PC-3 (cell line): Measurements from ENCODE around the gene SLC27A4. TPM values are rescaled to one million over a fixed set of nuclear protein-coding genes. Genes with fewer than 3 reads are reported as not detected.

ENCODE experiments used
- ATAC-seq: fragments of 200-7000 bp; cut with Tn5 transposase; 2 replicates; pipeline ENCODE4 v1.9.1; 2020; ENCODE audit warnings: mild to moderate bottlenecking, moderate library complexity
- BruUV-seq: library from RNA; stranded (reverse); fragments of 400-500 nt; replicated peaks from 2 replicates; lab custom pipeline; 2021; lab: Mats Ljungman, UMichigan
- CTCF ChIA-PET: fragments of 300-600 bp; sonication (Branson Sonifier 250); formaldehyde crosslinking; loops from one replicate; lab custom pipeline; 2022; ENCODE audit warnings: antibody characterized with exemption; lab: Charles Lee
- POLR2A ChIA-PET: fragments of 300-600 bp; sonication (Branson Sonifier 250); formaldehyde crosslinking; loops from one replicate; lab custom pipeline; 2022; ENCODE audit warnings: antibody characterized with exemption; ENCODE audit not compliant: unreplicated experiment; lab: Charles Lee
- DNase-seq: peaks from one replicate; pipeline ENCODE4 v3.0.0-alpha.2; 2015
- H2AFZ ChIP-seq: fragments of 300-600 bp; sonication (generic); 2 replicates; pipeline ENCODE4 v1.6.0; 2016; ENCODE audit warnings: antibody characterized with exemption, low read length
- H3F3A ChIP-seq: fragments of 300-600 bp; sonication (generic); one replicate; pipeline ENCODE4 v1.6.0; 2017; ENCODE audit warnings: antibody characterized with exemption, low read length, control low read depth, mild to moderate bottlenecking; ENCODE audit not compliant: unreplicated experiment
- H3K27ac ChIP-seq: fragments of 300-600 bp; sonication (generic); 2 replicates; pipeline ENCODE4 v1.5.1; 2016; ENCODE audit warnings: mild to moderate bottlenecking, low read length
- H3K27me3 ChIP-seq: fragments of 300-600 bp; sonication (generic); 2 replicates; pipeline ENCODE4 v1.6.1; 2016; ENCODE audit warnings: low read length, mixed read lengths
- H3K36me3 ChIP-seq: fragments of 300-600 bp; sonication (generic); 2 replicates; pipeline ENCODE4 v1.6.1; 2016; ENCODE audit warnings: low read depth, mixed run types, low read length, mixed read lengths
- H3K4me1 ChIP-seq: fragments of 300-600 bp; sonication (generic); 2 replicates; pipeline ENCODE4 v1.5.1; 2016; ENCODE audit warnings: low read length; ENCODE audit not compliant: insufficient read depth
- H3K4me2 ChIP-seq: fragments of 300-600 bp; sonication (generic); 2 replicates; pipeline ENCODE4 v1.6.0; 2016; ENCODE audit warnings: low read length
- H3K4me3 ChIP-seq: fragments of 300-600 bp; sonication (generic); 2 replicates; pipeline ENCODE4 v1.5.1; 2016; ENCODE audit warnings: mild to moderate bottlenecking, low read length, mixed read lengths
- H3K79me2 ChIP-seq: fragments of 300-600 bp; sonication (generic); 2 replicates; pipeline ENCODE4 v1.6.1; 2017; ENCODE audit warnings: low read length, mixed read lengths
- H3K9ac ChIP-seq: fragments of 300-600 bp; sonication (generic); 2 replicates; pipeline ENCODE4 v1.6.0; 2016; ENCODE audit warnings: mild to moderate bottlenecking, low read length
- H3K9me2 ChIP-seq: fragments of 300-600 bp; sonication (generic); replicated peaks from 2 replicates; pipeline ENCODE4 v1.6.1; 2016; ENCODE audit warnings: mixed run types, low read length, mixed read lengths
- H3K9me3 ChIP-seq: fragments of 300-600 bp; sonication (generic); 2 replicates; pipeline ENCODE4 v1.6.1; 2016; ENCODE audit warnings: low read length, mixed read lengths
- H4K20me1 ChIP-seq: fragments of 300-600 bp; sonication (generic); 2 replicates; pipeline ENCODE4 v1.6.1; 2016; ENCODE audit warnings: low read length, mixed read lengths
- CTCF ChIP-seq: fragments of 300-600 bp; sonication (generic); conservative IDR thresholded peaks from 2 replicates; pipeline ENCODE4 v1.5.1; 2017; ENCODE audit warnings: antibody characterized with exemption, low read depth, mild to moderate bottlenecking, low read length
- EZH2 ChIP-seq: fragments of 300-600 bp; sonication (generic); IDR thresholded peaks from one replicate; pipeline ENCODE4 v1.6.1; 2017; ENCODE audit warnings: antibody characterized with exemption, mild to moderate bottlenecking, low read length; ENCODE audit not compliant: unreplicated experiment
- EZH2phosphoT487 ChIP-seq: fragments of 300-600 bp; sonication (generic); IDR thresholded peaks from 2 replicates; pipeline ENCODE4 v1.6.1; 2018; ENCODE audit warnings: mild to moderate bottlenecking, antibody characterized with exemption, low read length, borderline replicate concordance
- intact Hi-C: fragments of 100-400 bp; cut with micrococcal nuclease; formaldehyde crosslinking; loops from 2 replicates; pipeline ENCODE4 v1.9.0; 2023
- total RNA-seq: library from RNA; depleted of rRNA; stranded (reverse); fragments of >200 nt; gene quantifications from 2 replicates; pipeline ENCODE4 v1.2.3, GENCODE V29; 2014

Gene SLC27A4
- total RNA-seq, 1 experiment from 2014 or later: 39.1 TPM

DNA sequence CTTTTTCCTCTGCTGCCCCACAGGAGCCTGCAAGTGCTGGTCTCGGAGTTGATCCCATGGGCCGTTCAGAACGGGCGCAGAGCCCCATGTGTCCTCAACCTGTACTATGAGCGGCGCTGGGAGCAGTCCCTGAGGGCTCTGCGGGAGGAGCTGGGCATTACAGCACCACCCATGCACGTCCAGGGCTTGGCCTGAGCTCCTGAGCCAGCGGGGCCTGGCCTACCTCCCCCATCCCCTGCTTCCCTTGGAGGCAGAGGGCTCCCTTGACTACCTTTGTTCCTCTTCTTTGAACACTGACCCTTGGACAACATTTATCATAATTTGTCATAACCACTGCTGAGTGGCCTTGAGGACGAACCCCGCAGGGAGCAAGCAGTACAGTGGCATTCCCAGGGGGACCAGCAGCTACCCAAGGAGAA is 6.9 kb upstream of the SLC27A4 start:
- intact Hi-C loops: no loop called here
- no TSS peak for BruUV-seq
- Histone ChIP-seq H4K20me1 (no peaks in the 10 kb centered on the region), H3K36me3 (no peaks in the 10 kb centered on the region), H3K27ac (no peak overlapping the region), H3K4me1 (no peaks in the 10 kb centered on the region), H2AFZ (no peak overlapping the region), H3K9me3 (no peaks in the 10 kb centered on the region), H3K4me2 (no peak overlapping the region), H3K9ac (no peak overlapping the region), H3F3A (no peaks in the 10 kb centered on the region), H3K4me3 (no peak overlapping the region), H3K9me2 (no peaks in the 10 kb centered on the region), H3K79me2 (no peaks in the 10 kb centered on the region), H3K27me3 (no peaks in the 10 kb centered on the region)
- TF ChIP-seq EZH2: no peak
- ChIA-PET POLR2A (no interaction called here), CTCF (no interaction called here)
- no peak for DNase-seq
- no peak for ATAC-seq

DNA sequence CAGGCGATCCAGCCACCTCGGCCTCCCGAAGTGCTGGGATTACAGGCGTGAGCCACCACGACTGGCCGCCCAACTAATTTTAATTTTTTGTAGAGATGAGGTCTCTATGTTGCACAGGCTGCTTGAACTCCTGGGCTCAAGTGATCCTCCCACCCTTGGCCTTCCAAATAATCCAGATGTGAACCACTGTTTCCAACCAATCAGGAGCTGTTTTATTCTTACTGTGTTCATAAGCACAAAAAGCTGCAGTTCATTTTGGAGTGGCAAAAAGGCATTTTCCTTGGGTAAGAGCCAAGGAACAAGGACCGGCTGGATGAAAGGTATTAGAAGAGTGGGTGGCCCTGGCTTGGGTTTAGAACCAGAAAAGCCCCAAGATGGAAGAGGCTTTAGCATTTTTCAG is 5.2 kb upstream of the SLC27A4 start:
- no peak overlapping the region for H3K4me3 ChIP-seq
- H2AFZ ChIP-seq: no peak overlapping the region
- no peak overlapping the region for H3K27ac ChIP-seq
- H3K4me1 ChIP-seq: no peaks in the 10 kb centered on the region
- TF ChIP-seq EZH2phosphoT487: no peak
- no peak for TF ChIP-seq CTCF
- TF ChIP-seq EZH2: no peak
- H3K27me3 ChIP-seq: no peaks in the 10 kb centered on the region
- H3K79me2 ChIP-seq: no peaks in the 10 kb centered on the region
- POLR2A ChIA-PET: no interaction called here
- no peak overlapping the region for H3K9ac ChIP-seq
- ATAC-seq (no peak), DNase-seq (no peak)
- intact Hi-C loops: no loop called here
- H3K9me3 ChIP-seq: no peaks in the 10 kb centered on the region
- H3F3A ChIP-seq: no peaks in the 10 kb centered on the region
- CTCF ChIA-PET: no interaction called here
- no peaks in the 10 kb centered on the region for H3K36me3 ChIP-seq
- no peak overlapping the region for H3K4me2 ChIP-seq
- no TSS peak for BruUV-seq
- H3K9me2 ChIP-seq: no peaks in the 10 kb centered on the region
- no peaks in the 10 kb centered on the region for H4K20me1 ChIP-seq

DNA sequence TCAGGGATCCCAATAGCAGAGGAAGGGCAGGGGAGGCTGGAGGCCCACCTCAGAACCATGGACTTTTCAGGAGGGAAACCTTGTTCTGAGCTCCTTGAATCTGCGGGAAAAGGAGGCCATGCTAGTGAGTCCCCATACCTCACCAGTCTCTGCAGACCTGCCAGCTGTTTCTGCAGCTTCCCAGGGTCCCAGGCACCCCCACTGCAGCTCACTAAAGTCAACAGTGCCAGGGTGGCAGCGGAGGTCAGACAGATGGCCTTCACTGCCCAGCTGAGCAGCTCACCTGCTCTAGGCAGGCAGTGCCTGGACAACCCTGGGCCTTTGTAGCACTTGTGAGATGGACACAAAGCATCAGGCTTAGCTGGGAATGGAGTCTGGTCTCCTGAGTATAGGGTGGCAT is 4.4 kb upstream of the SLC27A4 start:
- no peaks in the 10 kb centered on the region for H3K27me3 ChIP-seq
- H3K4me2 ChIP-seq: no peak overlapping the region
- no peaks in the 10 kb centered on the region for H4K20me1 ChIP-seq
- no peak for TF ChIP-seq EZH2phosphoT487
- no peak for TF ChIP-seq EZH2
- no peak for TF ChIP-seq CTCF
- intact Hi-C loops: no loop called here
- H3K27ac ChIP-seq: no peak overlapping the region
- no peaks in the 10 kb centered on the region for H3K9me2 ChIP-seq
- POLR2A ChIA-PET: no interaction called here
- H3K4me1 ChIP-seq: no peaks in the 10 kb centered on the region
- no peaks in the 10 kb centered on the region for H3K9me3 ChIP-seq
- no peaks in the 10 kb centered on the region for H3K36me3 ChIP-seq
- BruUV-seq: no TSS peak
- H3K79me2 ChIP-seq: no peaks in the 10 kb centered on the region
- no peak overlapping the region for H2AFZ ChIP-seq
- H3F3A ChIP-seq: no peaks in the 10 kb centered on the region
- ATAC-seq: no peak
- no peak overlapping the region for H3K9ac ChIP-seq
- CTCF ChIA-PET: interaction anchor here (0.6 kb wide), 1 partner anchor 35 kb away, joined by 4 read pairs; the partner anchor contains the start of gene URM1
- DNase-seq: no peak
- H3K4me3 ChIP-seq: no peak overlapping the region
